HG03135 (cell line): Measurements from ENCODE around the gene PYDC1.
"Not testable (repeated sequence)": the region's sequence is repeated elsewhere in the genome, so short reads cannot be mapped to it uniquely, and the experiment has no call there.

Experiments
- ATAC-seq: cut with Tn5 transposase; IDR thresholded peaks from one replicate; pipeline ENCODE4 v1.9.1; 2021; ENCODE audit warnings: mild to moderate bottlenecking, moderate library complexity; ENCODE audit not compliant: unreplicated experiment

PYDC1 gene

DNA sequence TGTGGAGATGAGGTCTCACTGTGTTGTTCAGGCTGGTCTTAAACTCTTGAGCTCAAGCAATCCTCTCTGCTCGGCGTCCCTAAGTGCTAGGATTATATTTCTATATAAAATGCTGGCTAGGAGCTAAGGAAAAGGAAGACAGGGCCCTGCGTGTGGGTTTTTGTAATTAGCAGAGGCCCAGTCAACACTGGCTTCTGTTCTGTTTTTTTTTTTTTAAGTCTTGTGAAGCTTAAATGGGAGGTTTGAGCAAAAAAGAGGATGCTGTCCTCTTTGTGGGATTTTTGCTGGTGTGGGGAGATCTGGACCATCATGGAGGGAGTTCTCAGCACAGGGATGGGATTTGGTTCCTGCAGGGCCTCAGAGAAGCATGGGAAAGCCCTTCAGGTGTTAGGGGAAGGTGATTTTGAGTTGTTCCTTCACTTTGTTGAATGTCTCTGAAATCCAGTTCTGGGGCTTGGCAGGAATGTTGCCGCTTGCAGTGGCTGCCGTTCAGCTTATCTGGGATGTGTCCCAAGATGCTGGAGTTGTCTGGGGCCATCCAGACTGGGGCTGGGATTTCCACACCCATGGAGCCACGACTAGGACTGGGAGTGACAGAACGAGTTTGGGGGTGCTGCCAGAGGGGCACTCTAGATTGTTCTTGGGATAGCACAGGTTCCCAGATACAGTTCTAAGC, 18.6 kb downstream of the PYDC1 start:
- ATAC-seq: no peak

DNA sequence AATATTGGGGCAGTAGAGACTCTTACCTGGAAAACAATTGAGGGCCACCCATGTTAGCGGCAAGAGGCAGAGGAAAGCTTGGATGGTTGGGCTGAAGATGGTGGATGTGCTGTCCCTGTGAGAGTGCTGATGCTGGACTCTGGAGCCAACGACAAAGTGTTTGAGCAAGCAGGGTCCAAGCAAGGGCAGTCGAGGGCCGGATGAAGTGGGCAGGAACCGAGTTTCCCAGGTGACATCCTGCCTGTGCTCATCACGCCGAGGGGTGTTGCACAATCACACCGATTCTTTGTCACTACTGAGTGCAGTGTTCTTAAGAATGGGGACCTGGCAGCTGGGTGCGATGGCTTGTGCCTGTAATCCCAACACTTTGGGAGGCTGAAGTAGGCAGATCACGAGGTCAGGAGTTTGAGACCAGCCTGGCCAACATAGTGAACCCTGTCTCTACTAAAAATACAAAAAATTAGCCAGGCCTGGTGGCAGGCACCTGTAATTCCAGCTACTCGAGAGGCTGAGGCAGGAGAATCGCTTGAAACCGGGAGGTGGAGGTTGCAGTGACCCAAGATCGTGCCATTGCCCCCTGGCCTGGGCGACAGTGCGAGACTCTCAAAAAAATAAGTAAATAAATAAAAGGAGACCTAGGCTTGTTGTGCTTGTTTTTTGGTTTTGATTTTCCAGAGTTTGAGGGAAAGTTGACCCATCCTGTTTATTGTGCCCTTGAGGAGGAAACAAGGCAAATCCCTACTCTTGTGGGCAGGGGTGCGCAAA, 20.4 kb downstream of the PYDC1 start:
- ATAC-seq: no peak

DNA sequence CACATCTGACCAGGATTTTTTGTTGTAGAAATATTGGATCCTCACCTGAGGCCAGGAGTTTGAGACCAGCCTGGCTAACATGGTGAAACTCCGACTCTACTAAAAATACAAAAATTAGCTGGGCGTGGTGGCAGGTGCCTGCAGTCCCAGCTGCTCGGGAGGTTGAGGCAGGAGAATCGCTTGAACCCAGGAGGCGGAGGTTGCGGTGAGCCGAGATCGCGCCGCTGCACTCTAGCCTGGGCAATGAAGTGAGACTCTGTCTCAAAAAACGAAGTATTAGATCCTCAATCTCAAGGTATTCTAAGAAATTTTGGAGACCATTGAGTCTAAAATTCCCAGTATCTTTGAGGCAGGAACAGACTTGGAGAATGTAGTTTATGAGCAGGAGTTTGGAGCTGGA, 21.1 kb downstream of the PYDC1 start:
- ATAC-seq: not testable (repeated sequence)

DNA sequence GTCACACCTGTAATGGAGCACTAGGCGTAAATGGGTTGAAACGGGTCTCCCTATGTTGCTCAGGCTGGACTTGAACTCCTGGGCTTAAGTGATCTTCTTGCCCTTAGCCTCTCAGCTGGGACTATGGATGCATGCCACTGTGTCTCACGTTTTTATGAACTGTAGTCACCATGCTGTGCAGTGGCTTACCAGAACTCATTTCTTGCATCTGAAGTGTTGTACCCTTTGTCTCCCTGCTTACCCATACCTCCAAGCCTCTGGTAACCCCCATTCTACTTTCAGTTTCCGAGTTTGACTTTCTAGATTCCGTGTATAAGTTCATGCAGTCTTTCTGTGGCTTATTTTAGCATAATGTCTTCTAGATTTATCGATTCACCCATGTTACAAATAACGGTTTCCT, 22.0 kb downstream of the PYDC1 start:
- ATAC-seq: no peak

DNA sequence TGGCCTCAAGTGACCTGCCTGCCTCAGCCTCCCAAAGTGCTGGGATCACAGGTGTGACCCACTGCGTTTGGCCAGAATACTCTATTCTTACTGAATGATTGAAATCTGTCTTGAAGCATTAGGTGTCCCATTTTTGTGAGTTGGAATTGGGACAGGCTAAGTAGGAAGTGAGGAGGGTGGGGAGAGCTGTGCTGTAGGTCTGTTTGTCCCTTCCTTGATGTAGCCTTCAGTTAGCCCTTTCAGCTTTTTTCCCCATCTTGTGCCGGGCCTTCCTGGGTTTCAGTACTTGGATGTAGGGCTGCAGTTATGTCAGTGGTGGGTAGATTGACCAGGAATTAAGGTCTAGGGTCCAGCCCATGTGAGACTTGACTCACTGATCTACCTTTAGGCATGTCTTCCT, 23.1 kb downstream of the PYDC1 start:
- ATAC-seq: no peak

DNA sequence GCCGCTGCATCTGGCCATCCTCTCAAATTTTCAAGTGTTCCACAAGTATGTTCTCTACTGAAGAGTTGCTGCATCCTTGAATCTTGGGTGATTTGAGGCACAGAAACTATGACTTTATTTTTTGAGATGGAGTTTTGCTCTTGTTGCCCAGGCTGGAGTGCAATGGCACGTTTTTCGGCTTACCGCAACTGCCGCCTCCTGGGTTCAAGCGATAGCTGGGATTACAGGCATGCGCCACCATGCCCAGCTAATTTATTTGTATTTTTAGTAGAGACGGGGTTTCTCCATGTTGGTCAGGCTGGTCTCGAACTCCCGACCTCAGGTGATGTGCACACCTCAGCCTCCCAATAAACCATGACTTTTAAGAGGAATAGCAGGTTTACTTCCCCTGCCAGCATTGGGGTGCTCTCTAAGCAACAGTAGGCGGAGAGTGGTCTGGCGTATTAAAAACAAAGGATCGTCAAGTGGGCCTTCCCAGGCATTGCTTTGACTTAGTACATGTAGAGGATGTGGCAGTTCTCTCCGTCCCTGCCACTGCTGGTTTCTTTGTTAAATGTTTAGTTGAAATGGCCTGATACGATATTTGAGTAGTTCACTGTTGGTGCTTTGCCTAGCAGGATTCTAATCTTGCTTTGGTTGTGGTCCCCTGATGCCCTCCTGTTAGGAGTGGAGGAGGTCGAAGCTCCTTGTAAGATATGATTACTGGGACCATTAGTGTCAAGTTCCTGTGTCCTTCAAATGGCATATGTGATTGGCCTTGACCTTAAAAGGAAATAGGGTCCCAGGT, 23.9 kb downstream of the PYDC1 start:
- no peak for ATAC-seq

DNA sequence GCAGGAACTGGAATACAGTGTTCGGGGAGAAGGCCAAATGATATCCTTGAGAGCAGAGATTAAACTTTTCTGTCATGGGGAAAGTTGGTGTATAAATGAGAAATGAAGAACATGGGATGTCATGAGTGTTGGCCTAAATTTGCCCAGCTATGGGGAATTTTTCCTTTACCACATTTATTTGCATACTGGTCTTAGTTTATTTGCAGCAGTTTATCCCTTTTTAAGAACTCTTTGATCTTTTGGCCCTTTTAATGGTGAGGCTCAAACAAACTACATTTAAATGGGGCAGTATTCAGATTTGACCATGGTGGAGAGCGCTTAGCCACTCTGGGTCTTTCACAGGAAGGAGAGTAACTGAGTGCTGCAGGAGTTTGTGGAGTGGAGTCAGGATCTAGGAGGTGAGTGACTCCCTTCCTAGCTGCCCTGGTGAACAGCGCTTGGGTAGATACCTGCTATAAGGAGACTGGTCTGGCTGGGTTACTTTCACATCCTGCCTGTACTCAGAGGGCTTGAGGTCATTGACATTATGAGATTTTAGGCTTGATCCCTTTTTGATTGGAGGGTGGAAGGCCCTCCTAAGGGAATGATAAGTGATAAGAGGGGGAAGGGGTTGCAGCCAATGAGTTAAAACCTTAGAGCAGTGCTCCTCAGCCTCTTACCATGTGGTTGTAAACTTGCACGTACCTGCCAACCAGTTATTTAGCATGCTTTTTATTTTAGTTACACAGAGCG, 25.1 kb downstream of the PYDC1 start:
- ATAC-seq: no peak

DNA sequence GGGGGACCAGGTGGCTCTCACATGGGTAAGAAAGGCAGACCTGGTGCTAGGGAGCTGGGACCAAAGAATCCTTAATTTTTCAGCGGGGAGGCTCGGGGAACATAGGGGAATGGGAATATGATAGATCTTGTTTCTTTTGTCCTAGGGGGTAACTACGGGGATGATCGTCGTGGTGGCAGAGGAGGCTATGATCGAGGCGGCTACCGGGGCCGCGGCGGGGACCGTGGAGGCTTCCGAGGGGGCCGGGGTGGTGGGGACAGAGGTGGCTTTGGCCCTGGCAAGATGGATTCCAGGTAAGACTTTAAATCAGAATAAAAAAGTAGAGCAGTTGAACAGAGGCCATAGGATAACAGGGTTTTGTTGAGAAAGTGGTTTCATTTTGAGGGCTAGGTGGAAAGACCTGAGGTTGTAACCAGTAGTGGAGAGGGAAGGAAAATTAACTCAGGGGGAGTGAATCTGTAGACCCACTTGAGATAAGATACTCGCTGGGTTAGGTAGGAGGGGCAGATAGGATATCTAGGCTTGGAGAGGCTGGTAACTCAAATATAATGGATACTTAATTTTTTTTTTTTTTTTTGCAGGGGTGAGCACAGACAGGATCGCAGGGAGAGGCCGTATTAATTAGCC, 26.0 kb downstream of the PYDC1 start:
- ATAC-seq: no peak

DNA sequence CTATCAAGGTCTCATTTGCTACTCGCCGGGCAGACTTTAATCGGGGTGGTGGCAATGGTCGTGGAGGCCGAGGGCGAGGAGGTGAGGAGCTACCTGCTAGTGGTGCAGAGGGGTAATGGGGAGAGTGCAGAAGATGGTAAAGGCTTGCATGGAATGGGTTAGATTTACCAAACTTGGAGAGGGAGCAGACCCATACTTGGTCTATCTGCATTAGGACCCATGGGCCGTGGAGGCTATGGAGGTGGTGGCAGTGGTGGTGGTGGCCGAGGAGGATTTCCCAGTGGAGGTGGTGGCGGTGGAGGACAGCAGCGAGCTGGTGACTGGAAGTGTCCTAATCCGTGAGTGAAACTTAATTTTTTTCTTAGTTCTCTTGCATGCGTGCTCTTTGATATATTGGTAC, 26.9 kb downstream of the PYDC1 start:
- ATAC-seq: no peak

DNA sequence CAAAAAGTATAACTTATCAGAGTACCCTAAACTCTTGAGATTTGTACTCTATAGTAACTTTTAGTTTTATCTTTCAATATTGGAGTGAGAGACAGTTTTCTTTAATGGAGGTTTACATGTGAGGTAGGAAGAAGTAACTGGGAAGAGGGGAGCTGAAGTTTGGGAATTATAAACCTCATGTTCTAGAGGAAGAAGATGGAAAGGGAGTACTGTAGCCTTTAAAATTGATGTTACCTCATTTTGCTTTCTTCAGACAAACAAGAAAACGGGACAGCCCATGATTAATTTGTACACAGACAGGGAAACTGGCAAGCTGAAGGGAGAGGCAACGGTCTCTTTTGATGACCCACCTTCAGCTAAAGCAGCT, 27.5 kb downstream of the PYDC1 start:
- no peak for ATAC-seq

DNA sequence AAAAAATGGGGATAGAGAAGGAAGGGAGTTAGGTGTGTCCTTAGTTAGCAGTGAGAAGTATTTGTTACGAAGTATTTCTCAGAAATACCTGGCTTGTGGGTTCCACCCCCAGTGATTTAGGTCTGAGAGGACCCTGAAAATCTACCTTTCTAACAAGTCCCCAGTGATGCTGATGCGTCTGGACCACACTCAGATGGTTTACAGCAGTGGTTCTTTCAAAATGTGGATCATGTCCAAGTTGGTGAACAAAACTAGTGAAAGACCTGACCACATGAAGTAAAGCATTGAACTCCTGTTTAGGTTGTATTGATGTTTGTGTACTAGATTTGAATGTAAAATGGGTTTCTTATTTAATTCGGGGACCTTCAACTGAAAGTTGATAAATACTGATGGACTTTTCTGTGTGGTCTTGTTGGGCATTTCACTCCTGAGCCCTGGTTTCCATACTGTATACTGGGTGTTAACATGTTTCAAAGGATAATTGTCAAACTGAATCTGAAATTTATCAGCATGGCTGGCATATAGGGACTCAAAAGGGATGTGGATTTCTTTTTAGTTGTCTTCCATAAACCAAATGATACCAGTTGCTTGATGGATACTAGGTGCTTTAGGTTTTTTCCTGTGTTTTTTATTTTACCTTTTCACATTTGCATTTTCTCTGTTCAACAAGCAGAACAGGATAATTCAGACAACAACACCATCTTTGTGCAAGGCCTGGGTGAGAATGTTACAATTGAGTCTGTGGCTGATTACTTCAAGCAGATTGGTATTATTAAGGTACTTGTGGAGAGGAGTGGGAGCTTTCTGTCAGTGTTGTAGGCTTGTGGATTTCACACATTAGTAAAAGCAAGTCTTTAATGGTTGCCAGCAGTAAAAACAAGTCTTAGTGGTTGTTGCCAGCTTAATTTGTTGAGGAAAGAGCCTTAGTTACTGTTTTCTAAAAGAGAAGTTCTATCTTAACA, 28.2 kb downstream of the PYDC1 start:
- ATAC-seq: no peak

DNA sequence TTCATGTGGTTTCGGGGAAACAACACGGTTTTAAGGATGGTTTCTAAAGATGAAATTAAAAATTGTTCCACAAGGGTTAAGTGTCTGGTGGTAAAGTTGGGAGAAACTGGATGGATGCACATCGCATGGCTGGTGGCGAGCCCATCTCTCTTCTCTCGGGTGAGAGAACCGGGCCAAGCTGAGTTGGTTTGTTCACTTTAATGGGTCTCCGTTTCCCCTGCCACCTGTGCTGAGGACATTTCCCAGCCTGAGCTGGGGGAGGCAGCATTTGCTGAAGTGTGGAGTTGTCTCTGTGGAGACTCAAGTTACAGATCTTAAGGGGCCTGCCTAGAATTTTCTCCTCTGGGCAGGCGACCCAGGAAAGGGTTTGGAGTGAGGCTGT, 29.1 kb downstream of the PYDC1 start:
- no peak for ATAC-seq

DNA sequence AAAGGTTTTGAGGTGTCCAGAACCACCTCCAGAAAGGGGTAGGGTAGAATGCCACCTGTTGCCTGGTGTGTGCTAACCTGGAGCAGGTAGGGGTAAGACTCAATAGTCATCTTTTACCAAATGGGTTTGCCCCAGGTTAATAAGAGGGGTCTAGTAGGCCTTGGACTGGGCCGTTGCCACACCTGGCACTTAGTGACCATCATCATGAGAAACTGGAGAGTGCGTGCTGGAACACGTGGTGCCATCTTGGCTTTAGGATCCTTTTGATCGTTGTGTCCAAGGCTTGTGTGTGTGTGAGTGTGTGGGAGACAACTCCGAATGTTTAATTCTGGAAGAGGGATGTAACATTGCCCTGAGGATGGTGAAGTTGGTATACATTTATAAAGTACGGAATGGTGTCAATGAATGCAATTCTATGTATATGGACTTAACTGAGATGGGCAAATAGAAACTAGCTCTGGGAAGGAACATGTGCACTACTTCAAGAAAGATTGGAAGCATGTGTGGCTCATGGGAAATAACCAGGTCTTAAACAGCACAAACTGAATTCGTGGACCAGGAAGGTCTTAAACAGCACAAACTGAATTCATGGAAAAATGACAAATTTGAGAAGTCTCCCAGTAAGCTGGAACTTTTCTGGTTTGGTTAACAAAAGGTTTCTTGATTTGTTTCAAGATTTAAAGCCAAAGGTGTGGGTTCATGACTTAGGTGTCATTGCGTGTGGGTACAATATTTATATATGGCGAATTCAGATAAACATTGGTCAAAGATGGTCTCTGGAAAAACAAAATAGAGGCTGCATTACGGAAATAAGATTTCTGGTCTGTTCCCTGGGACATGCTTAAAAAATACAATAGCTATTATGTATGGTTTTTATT, 29.8 kb downstream of the PYDC1 start:
- no peak for ATAC-seq

DNA sequence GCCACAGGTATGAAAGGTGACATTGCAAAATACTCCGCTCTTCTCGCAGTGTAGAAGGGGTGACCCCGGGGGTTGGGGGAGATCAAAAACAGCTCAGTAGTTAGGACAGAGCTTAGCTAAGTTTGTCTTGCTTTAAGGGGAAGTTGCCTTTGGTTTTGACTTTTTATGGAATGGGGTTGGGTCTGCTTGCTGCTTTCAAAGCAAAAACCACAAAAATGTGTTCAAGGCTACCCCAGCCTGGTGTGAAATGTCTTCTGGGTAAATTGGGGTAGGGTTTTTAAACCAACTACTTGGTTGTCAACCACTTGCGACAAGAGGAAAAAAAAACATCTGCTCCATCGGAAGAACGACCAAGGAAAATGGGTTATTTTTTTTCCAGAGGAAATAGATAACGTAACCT, 30.8 kb downstream of the PYDC1 start:
- no peak for ATAC-seq

DNA sequence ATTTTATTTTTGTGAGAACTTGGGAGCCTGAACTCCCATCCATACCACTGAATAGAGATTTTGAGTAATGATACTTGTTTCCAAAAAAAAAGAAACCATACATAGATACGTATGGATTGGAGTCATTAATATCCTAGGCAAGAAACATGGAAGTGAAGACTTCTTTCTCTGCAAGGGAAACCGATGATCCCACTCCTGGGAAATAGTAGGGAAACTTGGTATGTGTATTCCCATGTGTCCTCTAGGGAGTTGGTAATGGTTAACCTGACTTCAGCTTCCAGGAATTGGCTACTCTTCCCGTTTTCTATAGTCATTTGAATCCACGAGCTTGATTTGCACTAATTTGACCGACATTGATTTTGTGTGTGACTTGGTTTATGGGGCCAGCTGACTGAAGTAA, 31.6 kb downstream of the PYDC1 start:
- ATAC-seq: no peak

DNA sequence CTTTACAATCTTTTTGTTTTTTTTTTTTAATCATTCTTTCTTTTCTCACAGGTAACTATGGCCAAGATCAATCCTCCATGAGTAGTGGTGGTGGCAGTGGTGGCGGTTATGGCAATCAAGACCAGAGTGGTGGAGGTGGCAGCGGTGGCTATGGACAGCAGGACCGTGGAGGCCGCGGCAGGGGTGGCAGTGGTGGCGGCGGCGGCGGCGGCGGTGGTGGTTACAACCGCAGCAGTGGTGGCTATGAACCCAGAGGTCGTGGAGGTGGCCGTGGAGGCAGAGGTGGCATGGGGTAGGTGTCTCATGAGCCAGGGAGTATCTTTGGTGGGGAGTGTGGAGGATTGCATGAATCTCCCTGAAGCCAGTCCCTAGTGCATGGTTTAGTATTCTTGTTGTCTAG, 32.0 kb downstream of the PYDC1 start:
- ATAC-seq: no peak

DNA sequence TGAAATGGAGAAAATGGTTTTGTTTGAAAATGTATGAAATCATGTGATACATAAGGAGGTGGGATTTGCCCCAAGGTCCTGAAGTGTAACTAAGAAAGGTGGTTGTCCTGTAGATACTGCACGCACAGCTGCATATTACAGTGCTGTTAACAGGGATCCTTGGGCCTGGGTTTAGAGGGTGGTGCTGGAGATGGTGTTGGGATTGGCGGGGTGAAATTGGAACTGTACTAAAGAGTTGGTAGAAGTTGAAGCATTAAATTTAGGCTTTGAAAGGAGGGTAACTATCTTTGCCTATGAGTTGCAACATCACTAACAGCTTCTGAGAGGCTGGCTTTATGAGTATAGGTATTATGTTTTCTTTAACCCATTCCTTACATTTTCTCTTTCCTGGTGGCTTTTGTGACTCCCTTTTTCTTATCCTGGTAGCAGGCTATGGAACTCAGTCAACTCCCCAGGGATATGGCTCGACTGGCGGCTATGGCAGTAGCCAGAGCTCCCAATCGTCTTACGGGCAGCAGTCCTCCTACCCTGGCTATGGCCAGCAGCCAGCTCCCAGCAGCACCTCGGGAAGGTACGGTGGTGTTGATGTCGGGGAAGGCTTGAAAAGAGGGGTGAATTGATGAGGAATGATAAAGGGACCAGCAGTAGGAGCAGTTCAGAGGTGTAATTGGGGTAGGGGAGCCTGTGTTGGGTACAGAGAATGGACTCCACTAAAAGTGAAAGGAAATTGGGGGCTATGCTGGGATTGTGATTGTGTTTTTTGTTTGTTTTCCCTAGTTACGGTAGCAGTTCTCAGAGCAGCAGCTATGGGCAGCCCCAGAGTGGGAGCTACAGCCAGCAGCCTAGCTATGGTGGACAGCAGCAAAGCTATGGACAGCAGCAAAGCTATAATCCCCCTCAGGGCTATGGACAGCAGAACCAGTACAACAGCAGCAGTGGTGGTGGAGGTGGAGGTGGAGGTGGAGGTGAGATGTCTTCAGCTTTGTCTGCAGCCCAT, 33.2 kb downstream of the PYDC1 start:
- ATAC-seq: no peak

DNA sequence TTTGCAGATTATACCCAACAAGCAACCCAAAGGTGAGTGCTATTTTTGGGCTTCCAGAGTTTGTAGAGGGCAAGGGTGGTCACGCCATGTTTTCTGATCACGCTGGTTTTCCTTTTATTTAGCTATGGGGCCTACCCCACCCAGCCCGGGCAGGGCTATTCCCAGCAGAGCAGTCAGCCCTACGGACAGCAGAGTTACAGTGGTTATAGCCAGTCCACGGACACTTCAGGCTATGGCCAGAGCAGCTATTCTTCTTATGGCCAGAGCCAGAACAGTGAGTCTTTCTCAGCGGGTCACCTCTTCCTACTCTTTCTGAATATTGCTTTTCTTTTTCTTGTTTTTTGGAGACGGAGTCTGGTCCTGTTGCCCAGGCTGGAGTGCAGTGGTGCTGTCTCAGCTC, 34.5 kb downstream of the PYDC1 start:
- no peak for ATAC-seq
